GM12878 (cell line): ENCODE data around the gene ELN. TPM values are rescaled to one million over a fixed set of nuclear protein-coding genes. Genes with fewer than 3 reads are reported as not detected.

ENCODE experiments used
- ATAC-seq: fragments of 200-7000 bp; cut with Tn5 transposase; 3 replicates; pipeline ENCODE4 v1.9.1; 2020; ENCODE audit warnings: mild to moderate bottlenecking, moderate library complexity
- BruUV-seq: library from RNA; stranded (reverse); fragments of 400-500 nt; replicated peaks from 2 replicates; lab custom pipeline; 2021; lab: Mats Ljungman, UMichigan
- CTCF ChIA-PET: fragments of 300-600 bp; sonication (Branson Sonifier 250); formaldehyde crosslinking; extraction: SDS; loops from one replicate; lab custom pipeline; 2021; ENCODE audit warnings: inconsistent platforms; lab: Yijun Ruan, JAX
- POLR2A ChIA-PET: fragments of 350-600 bp; formaldehyde crosslinking; extraction: SDS; loops from one replicate; lab custom pipeline; 2021; ENCODE audit warnings: inconsistent platforms; lab: Charles Lee
- RAD21 ChIA-PET: fragments of 300-600 bp; sonication (Branson Sonifier 250); formaldehyde crosslinking; loops from one replicate; lab custom pipeline; 2023; ENCODE audit warnings: antibody characterized with exemption; ENCODE audit not compliant: unreplicated experiment; lab: Charles Lee
- SMC1A ChIA-PET: fragments of 300-600 bp; sonication (Branson Sonifier 250); formaldehyde crosslinking; loops from one replicate; lab custom pipeline; 2023; ENCODE audit not compliant: unreplicated experiment, uncharacterized antibody; lab: Charles Lee
- DNase-seq: peaks from one replicate; pipeline ENCODE4 v3.0.0-alpha.2; 2011; ENCODE audit warnings: low read depth, low spot score
- FAIRE-seq: peaks from 3 replicates; lab custom pipeline; 2011; peaks lifted over from hg19 to GRCh38; lab: Jason Lieb, UNC
- H2AFZ ChIP-seq: 2 replicates; pipeline ENCODE4 v1.6.0; 2011; ENCODE audit warnings: low read depth, low read length, control low read depth; ENCODE audit not compliant: control insufficient read depth
- H3K27ac ChIP-seq: 2 replicates; pipeline ENCODE4 v1.5.1; 2011; ENCODE audit warnings: control low read depth; ENCODE audit not compliant: control insufficient read depth, insufficient read depth
- H3K27me3 ChIP-seq, 2 experiments: replicated peaks in 1 of 2; 2 replicates each; pipeline versions ENCODE4 v1.6.0 to v1.6.1; 2011; ENCODE audit warnings: low read length in 1 of 2; ENCODE audit not compliant: control insufficient read depth in 2 of 2, insufficient read depth in 2 of 2
- H3K36me3 ChIP-seq, 2 experiments: 2 replicates each; pipeline ENCODE4 v1.5.1; 2011; ENCODE audit warnings: low read length in 1 of 2; ENCODE audit not compliant: control insufficient read depth in 2 of 2, insufficient read depth in 2 of 2
- H3K4me1 ChIP-seq: 2 replicates; pipeline ENCODE4 v1.6.1; 2011; ENCODE audit warnings: mild to moderate bottlenecking, low read length, moderate library complexity, mixed read lengths; ENCODE audit not compliant: control insufficient read depth, insufficient read depth
- H3K4me2 ChIP-seq: 2 replicates; pipeline ENCODE4 v1.6.0; 2011; ENCODE audit warnings: control low read depth; ENCODE audit not compliant: control insufficient read depth, insufficient read depth
- H3K4me3 ChIP-seq: fragments of 200-600 bp; sonication (generic); 2 replicates; pipeline ENCODE4 v1.5.1; 2016
- H3K79me2 ChIP-seq: 2 replicates; pipeline ENCODE4 v1.6.0; 2011; ENCODE audit warnings: low read length; ENCODE audit not compliant: control insufficient read depth, insufficient read depth
- H3K9ac ChIP-seq: 2 replicates; pipeline ENCODE4 v1.8.0; 2011; ENCODE audit warnings: low read length, control low read depth, mixed read lengths; ENCODE audit not compliant: control insufficient read depth, insufficient read depth
- H3K9me3 ChIP-seq: replicated peaks from 3 replicates; pipeline ENCODE4 v1.5.1; 2011; ENCODE audit warnings: mild to moderate bottlenecking, low read length; ENCODE audit not compliant: control insufficient read depth, insufficient read depth
- H4K20me1 ChIP-seq: 2 replicates; pipeline ENCODE4 v1.6.0; 2011; ENCODE audit not compliant: control insufficient read depth, insufficient read depth
- WGBS: methylation state at CpG from one replicate; pipeline ENCODE4 v1.1.6; 2016; ENCODE audit warnings: low lambda C conversion rate; ENCODE audit not compliant: insufficient replicate concordance, insufficient coverage; ENCODE audit errors: missing lambda C conversion rate; 5-methylcytosine and 5-hydroxymethylcytosine counted together
- in situ Hi-C: fragments of 300-500 bp; cut with MboI; formaldehyde crosslinking; loops from 9 replicates; pipeline ENCODE4 v1.14.3; 2018; ENCODE audit warnings: mixed read lengths
- intact Hi-C: fragments of 100-400 bp; cut with micrococcal nuclease; formaldehyde crosslinking; loops from one replicate; pipeline ENCODE4 v1.14.2; 2022; ENCODE audit not compliant: unreplicated experiment
- polyA plus RNA-seq, 11 experiments: library from polyadenylated mRNA; depleted of rRNA in 4 of 11; unstranded in 6 of 11; stranded (reverse) in 5 of 11; fragments of >200 nt; fragmentation: Nextera tagmentation in 4 of 11; fragmentation: Illumina TruSeq in 1 of 11; extraction: Ambion mirVana in 4 of 11; extraction: Trizol in 1 of 11; gene quantifications; 1 replicate in 1 of 11; 2 replicates in 10 of 11; pipeline versions ENCODE4 v1.2.1 to v1.2.3, GENCODE V29; 2011 to 2016; ENCODE audit warnings: inconsistent platforms in 2 of 11, missing spikeins in 2 of 11, low read depth in 1 of 11
- total RNA-seq, 4 experiments: library from RNA; depleted of rRNA in 3 of 4; stranded (reverse); fragments of >200 nt in 3 of 4; fragmentation: Illumina TruSeq in 1 of 4; extraction: Trizol in 1 of 4; gene quantifications; 2 replicates each; pipeline versions ENCODE4 v1.2.1 to v1.2.3, GENCODE V29; 2013 to 2021
- TF ChIP-seq, protein P1 (sequence below): fragments of 450-650 bp; IDR thresholded peaks from 2 replicates; pipeline ENCODE4 v1.6.1; 2017; ENCODE audit warnings: low read depth, mild to moderate bottlenecking, moderate library complexity
- TF ChIP-seq, protein P2 (sequence below): fragments of 450-650 bp; IDR thresholded peaks from 2 replicates; pipeline ENCODE4 v1.6.1; 2017; ENCODE audit warnings: mild to moderate bottlenecking, low read depth, inconsistent platforms; ENCODE audit not compliant: poor library complexity, severe bottlenecking

ELN gene
- total and polyA plus RNA-seq, 10 of the 15 experiments (the other 5 are each of a cell fraction or from before 2014, with no cell fraction given), result 0.08 to 0.27 (median 0.23) TPM; not detected in 7

DNA sequence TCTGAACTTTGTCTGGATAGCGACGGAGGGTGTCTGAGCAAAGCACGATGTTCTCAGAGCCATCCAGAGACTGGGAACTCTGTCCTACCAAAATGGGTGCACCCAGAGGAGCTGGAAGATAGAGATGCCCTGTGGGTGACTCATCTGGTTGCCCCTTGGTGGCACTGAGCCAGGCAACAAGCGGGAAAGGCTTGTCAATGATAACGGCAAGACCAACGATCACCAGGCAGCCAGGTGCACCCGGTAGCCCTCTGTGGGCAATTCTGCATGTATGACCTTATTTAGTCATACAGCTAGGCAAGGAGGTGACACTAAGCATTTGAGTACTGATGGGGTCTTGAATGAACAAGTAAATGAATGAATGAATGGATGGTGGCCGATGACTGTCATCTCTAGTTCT, 2.8 kb upstream of the ELN start:
- Histone ChIP-seq H3K9me3 (no peaks in the 10 kb centered on the region), H3K36me3 (no peaks in the 10 kb centered on the region), H3K27ac (no peak overlapping the region), H2AFZ (no peak overlapping the region), H4K20me1 (no peaks in the 10 kb centered on the region), H3K79me2 (no peaks in the 10 kb centered on the region), H3K4me2 (no peak overlapping the region), H3K4me1 (no peaks in the 10 kb centered on the region), H3K9ac (no peak overlapping the region), H3K27me3 (peaks cover 7 to 12% of the 10 kb centered on the region in 2 experiments; a peak in 3 of 4 replicates), H3K4me3 (no peak overlapping the region)
- in situ Hi-C loops (no loop called here), intact Hi-C loops (loop anchor here (5.0 kb wide), 1 partner anchor 213 kb away; no protein-coding TSS in a partner anchor)
- no TSS peak for BruUV-seq
- FAIRE-seq (no peak), ATAC-seq (no peak), DNase-seq (no peak)
- ChIA-PET RAD21 (no interaction called here), SMC1A (interaction anchor here (0.9 kb wide), 1 partner anchor 159 kb away, joined by 3 read pairs; no protein-coding TSS in a partner anchor), CTCF (interaction anchor here (0.9 to 4.0 kb wide), 7 partner anchors 8 to 375 kb away, joined by 3 to 41 read pairs (median 8); no protein-coding TSS in a partner anchor), POLR2A (no interaction called here)
- TF ChIP-seq, protein P1, sequence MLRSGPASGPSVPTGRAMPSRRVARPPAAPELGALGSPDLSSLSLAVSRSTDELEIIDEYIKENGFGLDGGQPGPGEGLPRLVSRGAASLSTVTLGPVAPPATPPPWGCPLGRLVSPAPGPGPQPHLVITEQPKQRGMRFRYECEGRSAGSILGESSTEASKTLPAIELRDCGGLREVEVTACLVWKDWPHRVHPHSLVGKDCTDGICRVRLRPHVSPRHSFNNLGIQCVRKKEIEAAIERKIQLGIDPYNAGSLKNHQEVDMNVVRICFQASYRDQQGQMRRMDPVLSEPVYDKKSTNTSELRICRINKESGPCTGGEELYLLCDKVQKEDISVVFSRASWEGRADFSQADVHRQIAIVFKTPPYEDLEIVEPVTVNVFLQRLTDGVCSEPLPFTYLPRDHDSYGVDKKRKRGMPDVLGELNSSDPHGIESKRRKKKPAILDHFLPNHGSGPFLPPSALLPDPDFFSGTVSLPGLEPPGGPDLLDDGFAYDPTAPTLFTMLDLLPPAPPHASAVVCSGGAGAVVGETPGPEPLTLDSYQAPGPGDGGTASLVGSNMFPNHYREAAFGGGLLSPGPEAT, result no peak
- TF ChIP-seq, protein P2, sequence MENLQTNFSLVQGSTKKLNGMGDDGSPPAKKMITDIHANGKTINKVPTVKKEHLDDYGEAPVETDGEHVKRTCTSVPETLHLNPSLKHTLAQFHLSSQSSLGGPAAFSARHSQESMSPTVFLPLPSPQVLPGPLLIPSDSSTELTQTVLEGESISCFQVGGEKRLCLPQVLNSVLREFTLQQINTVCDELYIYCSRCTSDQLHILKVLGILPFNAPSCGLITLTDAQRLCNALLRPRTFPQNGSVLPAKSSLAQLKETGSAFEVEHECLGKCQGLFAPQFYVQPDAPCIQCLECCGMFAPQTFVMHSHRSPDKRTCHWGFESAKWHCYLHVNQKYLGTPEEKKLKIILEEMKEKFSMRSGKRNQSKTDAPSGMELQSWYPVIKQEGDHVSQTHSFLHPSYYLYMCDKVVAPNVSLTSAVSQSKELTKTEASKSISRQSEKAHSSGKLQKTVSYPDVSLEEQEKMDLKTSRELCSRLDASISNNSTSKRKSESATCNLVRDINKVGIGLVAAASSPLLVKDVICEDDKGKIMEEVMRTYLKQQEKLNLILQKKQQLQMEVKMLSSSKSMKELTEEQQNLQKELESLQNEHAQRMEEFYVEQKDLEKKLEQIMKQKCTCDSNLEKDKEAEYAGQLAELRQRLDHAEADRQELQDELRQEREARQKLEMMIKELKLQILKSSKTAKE, result no peak
- WGBS, result 25% methylated on average over 8 of the region's 8 CpGs
